GM12865 (cell line): ENCODE measurements around the gene IFNA1.

ENCODE experiments used
- DNase-seq: peaks from one replicate; pipeline ENCODE4 v3.0.0; 2010; ENCODE audit warnings: low read depth
- H3K4me3 ChIP-seq: 2 replicates; pipeline ENCODE4 v1.5.1; 2011; ENCODE audit warnings: mild to moderate bottlenecking, low read depth, low read length, control low read depth
- CTCF ChIP-seq: IDR thresholded peaks from 2 replicates; pipeline ENCODE4 v1.5.1; 2011; ENCODE audit warnings: low read length, control low read depth, low read depth, inconsistent platforms; ENCODE audit not compliant: insufficient read depth; ENCODE audit errors: missing control alignments

The IFNA1 gene

DNA sequence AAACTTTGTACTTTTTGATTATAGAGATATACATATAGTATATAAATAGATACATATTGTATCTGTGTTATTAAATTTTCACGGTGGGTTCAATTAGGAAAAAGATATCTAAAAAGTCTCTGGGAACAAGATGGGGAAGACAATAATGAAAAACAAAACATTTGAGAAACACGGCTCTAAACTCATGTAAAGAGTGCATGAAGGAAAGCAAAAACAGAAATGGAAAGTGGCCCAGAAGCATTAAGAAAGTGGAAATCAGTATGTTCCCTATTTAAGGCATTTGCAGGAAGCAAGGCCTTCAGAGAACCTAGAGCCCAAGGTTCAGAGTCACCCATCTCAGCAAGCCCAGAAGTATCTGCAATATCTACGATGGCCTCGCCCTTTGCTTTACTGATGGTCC is at the start of gene IFNA1:
Gene IFNA1, plus strand, starts transcription at position 301 of the 400 bp plus-strand sequence. Its CDS starts 69 bp downstream, at position 370.
- no peak within 1 kb of the TSS for H3K4me3 ChIP-seq
- TF ChIP-seq CTCF = no peak
- no peak for DNase-seq

- DNase-seq = peak; percentile 68
- TF ChIP-seq CTCF = peak; percentile 24
- H3K4me3 ChIP-seq = no peak overlapping the region
Measured at GRCh38 chr9:21392270-21392669, 48.0 kb upstream of the IFNA1 start.

- peak overlapping the region; percentile 73 for H3K4me3 ChIP-seq
- DNase-seq = peak; percentile 61
- peak; percentile 95 for TF ChIP-seq CTCF
Measured at GRCh38 chr9:21395778-21396717, 44.2 kb upstream of the IFNA1 start.

- DNase-seq = no peak
- no peak for TF ChIP-seq CTCF
- H3K4me3 ChIP-seq = no peak overlapping the region
Measured at GRCh38 chr9:21398955-21399489, 41.2 kb upstream of the IFNA1 start.

GRCh38 chr9:21399956-21400355 is 40.3 kb upstream of the IFNA1 start:
- no peak for TF ChIP-seq CTCF
- H3K4me3 ChIP-seq = no peak overlapping the region
- no peak for DNase-seq

GRCh38 chr9:21402386-21403251 is 37.6 kb upstream of the IFNA1 start:
- peak overlapping the region; percentile 52 for H3K4me3 ChIP-seq
- no peak for TF ChIP-seq CTCF
- DNase-seq = no peak
